Body of pancreas (tissue), 4 donors: ENCODE measurements around the gene PTPRCAP. TPM values are rescaled to one million over a fixed set of nuclear protein-coding genes. Genes with fewer than 3 reads are reported as not detected.

Experiments used
- ATAC-seq: fragments of 150-250 bp; one replicate; pipeline ENCODE4 v1.9.1; 2016
- DNase-seq, 4 donors: peaks; one replicate each; pipeline ENCODE4 v3.0.0-alpha.2; 2019
- H3K27ac ChIP-seq, 4 donors: fragments of 200-600 bp; sonication (generic); 1 replicate in 3 of 4; 2 replicates in 1 of 4; pipeline versions ENCODE4 v1.5.1 to v1.6.1; 2016 to 2019; ENCODE audit warnings: mild to moderate bottlenecking in 1 of 4, mixed read lengths in 1 of 4, moderate library complexity in 1 of 4
- H3K27me3 ChIP-seq, 2 donors: fragments of 200-600 bp; sonication (generic); one replicate each; pipeline ENCODE4 v1.6.0; 2016; ENCODE audit warnings: mild to moderate bottlenecking in 1 of 2
- H3K36me3 ChIP-seq, 2 donors: fragments of 200-600 bp; sonication (generic); replicated peaks in 1 of 2; 2 replicates each; pipeline ENCODE4 v1.5.1; 2016; ENCODE audit warnings: low read depth in 2 of 2; ENCODE audit not compliant: insufficient read depth in 1 of 2
- H3K4me1 ChIP-seq: fragments of 200-600 bp; sonication (generic); one replicate; pipeline ENCODE4 v1.6.0; 2016
- H3K4me3 ChIP-seq, 2 donors: fragments of 200-600 bp; sonication (generic); 1 replicate in 1 of 2; 2 replicates in 1 of 2; pipeline ENCODE4 v1.5.1; 2016 to 2019
- H3K9me3 ChIP-seq, 3 donors: fragments of 200-600 bp; sonication (generic); 1 replicate in 2 of 3; 2 replicates in 1 of 3; pipeline ENCODE4 v1.5.1; 2016
- CTCF ChIP-seq, 7 experiments: fragments of 450-650 bp in 4 of 7; fragments of 200-600 bp in 3 of 7; sonication (generic) in 3 of 7; IDR thresholded peaks; one replicate each; pipeline ENCODE4 v1.5.1; 2016 to 2019; ENCODE audit warnings: antibody characterized with exemption in 7 of 7
- POLR2A ChIP-seq, 3 donors: fragments of 450-650 bp; IDR thresholded peaks; one replicate each; pipeline ENCODE4 v1.6.1; 2016; ENCODE audit warnings: antibody characterized with exemption in 3 of 3, mild to moderate bottlenecking in 2 of 3
- WGBS, 2 donors: methylation state at CpG; one replicate each; pipeline ENCODE4 v1.1.5; 2017; 5-methylcytosine and 5-hydroxymethylcytosine counted together
- intact Hi-C: fragments of 100-400 bp; cut with DNase I; formaldehyde crosslinking; loops from one replicate; pipeline ENCODE4 v1.15.1; 2023
- total RNA-seq, 2 donors: library from RNA; depleted of rRNA; stranded (reverse); fragments of >200 nt; gene quantifications; one replicate each; pipeline ENCODE4 v1.1.0, GENCODE V29; 2016

The PTPRCAP gene
- total RNA-seq, 2 donors from 2014 or later = 6.0 to 6.9 TPM

DNA sequence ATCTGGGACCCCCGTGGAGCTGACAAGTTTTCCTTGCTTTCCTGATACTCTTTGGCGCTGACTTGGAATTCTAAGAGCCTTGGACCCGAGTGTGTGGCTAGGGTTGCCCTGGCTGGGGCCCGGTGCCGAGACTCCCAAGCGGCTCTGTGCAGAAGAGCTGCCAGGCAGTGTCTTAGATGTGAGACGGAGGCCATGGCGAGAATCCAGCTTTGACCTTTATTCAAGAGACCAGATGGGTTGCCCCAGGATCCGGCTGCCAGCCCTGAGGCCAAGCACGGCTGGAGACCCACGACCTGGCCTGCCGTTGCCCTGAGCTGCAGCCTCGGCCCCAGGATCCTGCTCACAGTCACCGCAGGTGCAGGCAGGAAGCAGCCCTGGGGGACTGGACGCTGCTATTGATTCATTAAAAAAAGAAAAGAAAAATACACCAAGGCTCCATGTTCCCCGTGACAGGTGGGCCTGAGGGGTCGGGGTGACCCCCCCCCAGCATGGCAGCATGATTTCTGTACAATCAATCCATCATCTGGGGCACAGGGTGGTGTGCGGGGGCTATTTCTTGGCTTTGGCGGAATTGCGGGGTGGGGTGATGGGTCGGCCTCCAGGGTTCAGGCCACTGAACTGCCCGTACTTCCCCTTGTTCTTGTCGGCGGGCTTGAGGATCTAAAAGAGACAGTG, 39.4 kb downstream of the PTPRCAP start:
- intact Hi-C loops = no loop called here
- DNase-seq = no peak

DNA sequence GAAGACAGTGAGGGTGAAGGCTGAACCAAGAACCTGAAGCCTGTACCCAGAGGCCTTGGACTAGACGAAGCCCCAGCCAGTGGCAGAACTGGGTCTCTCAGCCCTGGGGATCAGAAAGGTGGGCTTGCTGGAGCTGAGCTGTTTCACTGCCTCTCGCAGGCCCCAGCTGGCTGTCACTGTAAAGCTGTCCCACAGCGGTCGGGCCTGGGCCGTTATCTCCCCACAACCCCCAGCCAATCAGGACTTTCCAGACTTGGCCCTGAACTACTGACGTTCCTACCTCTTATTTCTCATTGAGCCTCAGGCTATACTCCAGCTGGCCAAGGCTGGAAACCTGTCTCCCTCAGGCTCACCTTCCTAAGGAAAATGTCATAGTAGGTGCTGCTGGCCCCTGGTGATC, 39.9 kb downstream of the PTPRCAP start:
- H3K36me3 ChIP-seq = peaks cover 8 to 13% of the 10 kb centered on the region in 2 donors
- H3K9me3 ChIP-seq = no peaks in the 10 kb centered on the region
- WGBS, 2 donors = 61 to 67% methylated on average over 6 of the region's 6 CpGs
- TF ChIP-seq POLR2A (IDR thresholded peaks at IDR 0.05) (no peak), CTCF (IDR thresholded peaks at IDR 0.05) (no peak)
- H3K4me3 ChIP-seq = no peak overlapping the region
- intact Hi-C loops = no loop called here
- DNase-seq (no peak), ATAC-seq (no peak)
- no peaks in the 10 kb centered on the region for H3K27me3 ChIP-seq
- H3K4me1 ChIP-seq = peaks cover 36% of the 10 kb centered on the region
- no peak overlapping the region for H3K27ac ChIP-seq

More for the DNA sequence above, 39.4 kb downstream of the PTPRCAP start:
- H3K36me3 ChIP-seq = peaks cover 8 to 13% of the 10 kb centered on the region in 2 donors
- no peak overlapping the region for H3K4me3 ChIP-seq
- H3K27ac ChIP-seq = no peak overlapping the region
- WGBS, 2 donors = 77 to 88% methylated on average over 22 to 23 of the region's 24 CpGs
- no peak for TF ChIP-seq POLR2A (IDR thresholded peaks at IDR 0.05)
- no peak for TF ChIP-seq CTCF (IDR thresholded peaks at IDR 0.05)
- no peaks in the 10 kb centered on the region for H3K27me3 ChIP-seq
- H3K9me3 ChIP-seq = no peaks in the 10 kb centered on the region
- no peak for ATAC-seq
- H3K4me1 ChIP-seq = peaks cover 30% of the 10 kb centered on the region

- ATAC-seq = no peak
- no peaks in the 10 kb centered on the region for H3K27me3 ChIP-seq
- peaks cover 8 to 13% of the 10 kb centered on the region in 2 donors for H3K36me3 ChIP-seq
- 54 to 66% methylated on average over 12 to 13 of the region's 13 CpGs for WGBS, 2 donors
- H3K9me3 ChIP-seq = no peaks in the 10 kb centered on the region
- no peak overlapping the region for H3K4me3 ChIP-seq
- peaks cover 34% of the 10 kb centered on the region for H3K4me1 ChIP-seq
- no peak for TF ChIP-seq CTCF (IDR thresholded peaks at IDR 0.05)
- no peak for TF ChIP-seq POLR2A (IDR thresholded peaks at IDR 0.05)
- no peak overlapping the region for H3K27ac ChIP-seq
- DNase-seq = no peak
- intact Hi-C loops = no loop called here
Measured at GRCh38 chr11:67396587-67397389, 40.7 kb downstream of the PTPRCAP start.

DNA sequence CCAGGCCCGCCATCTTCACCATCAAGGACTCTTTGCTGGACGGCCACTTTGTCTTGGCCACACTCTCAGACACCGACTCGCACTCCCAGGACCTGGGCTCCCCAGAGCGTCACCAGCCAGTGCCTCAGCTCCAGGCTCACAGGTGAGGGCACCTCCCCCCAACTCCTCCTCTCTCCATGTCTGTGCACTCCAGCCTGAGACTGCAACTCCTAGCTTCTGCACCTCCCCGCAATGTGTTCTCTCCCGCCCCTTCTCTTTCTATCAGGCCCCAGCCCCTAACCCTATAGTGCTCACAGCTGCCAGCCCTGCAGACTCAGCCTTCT, 41.3 kb downstream of the PTPRCAP start:
- Histone ChIP-seq H3K4me3 (no peak overlapping the region), H3K27me3 (no peaks in the 10 kb centered on the region), H3K4me1 (peaks cover 36% of the 10 kb centered on the region), H3K9me3 (no peaks in the 10 kb centered on the region), H3K36me3 (peaks cover 8 to 13% of the 10 kb centered on the region in 2 donors), H3K27ac (no peak overlapping the region)
- TF ChIP-seq POLR2A (IDR thresholded peaks at IDR 0.05) (no peak), CTCF (IDR thresholded peaks at IDR 0.05) (no peak)
- intact Hi-C loops = no loop called here
- ATAC-seq = no peak
- no peak for DNase-seq
- 92 to 98% methylated on average over 6 to 7 of the region's 7 CpGs for WGBS, 2 donors
